B cell (primary cell): ENCODE results near the gene FAM114A1. TPM values are rescaled to one million over a fixed set of nuclear protein-coding genes. Genes with fewer than 3 reads are reported as not detected.

ENCODE experiments used
- ATAC-seq: fragments of 200-7000 bp; cut with Tn5 transposase; one replicate; pipeline ENCODE4 v1.10.0; 2021; ENCODE audit warnings: low read depth, mild to moderate bottlenecking, moderate number of reproducible peaks, moderate library complexity
- CTCF ChIA-PET: fragments of 350-600 bp; sonication (Branson Sonifier 250); formaldehyde crosslinking; loops from one replicate; lab custom pipeline; 2021; ENCODE audit warnings: antibody characterized with exemption, inconsistent platforms; lab: Charles Lee
- POLR2A ChIA-PET: fragments of 350-600 bp; sonication (Branson Sonifier 250); formaldehyde crosslinking; loops from one replicate; lab custom pipeline; 2021; ENCODE audit warnings: antibody characterized with exemption; lab: Charles Lee
- DNase-seq: peaks from one replicate; pipeline ENCODE4 v3.0.0; 2013
- H2AFZ ChIP-seq: 2 replicates; pipeline ENCODE4 v1.6.1; 2012; ENCODE audit warnings: mild to moderate bottlenecking, low read depth, low read length; ENCODE audit not compliant: insufficient read depth, poor library complexity, severe bottlenecking
- H3K27ac ChIP-seq, 2 donors: 1 replicate in 1 of 2; 2 replicates in 1 of 2; pipeline ENCODE4 v1.5.1; 2012 to 2013; ENCODE audit warnings: low read length in 2 of 2, mild to moderate bottlenecking in 2 of 2, moderate library complexity in 1 of 2
- H3K27me3 ChIP-seq, 4 experiments: fragments of 200-600 bp in 1 of 4; sonication (generic) in 1 of 4; replicated peaks in 1 of 4; 1 replicate in 2 of 4; 2 replicates in 2 of 4; pipeline versions ENCODE4 v1.6.1 to v1.7.0; 2013 to 2016; ENCODE audit warnings: low read length in 3 of 4, mild to moderate bottlenecking in 2 of 4, mixed read lengths in 1 of 4, moderate library complexity in 1 of 4; ENCODE audit not compliant: insufficient read depth in 4 of 4, control insufficient read depth in 3 of 4; ENCODE audit errors: control extremely low read depth in 1 of 4
- H3K36me3 ChIP-seq, 2 experiments: replicated peaks in 1 of 2; 1 replicate in 1 of 2; 2 replicates in 1 of 2; pipeline versions ENCODE4 v1.6.1 to v1.7.1; 2013; ENCODE audit warnings: low read length in 1 of 2; ENCODE audit not compliant: insufficient read depth in 2 of 2, control insufficient read depth in 1 of 2; ENCODE audit errors: control extremely low read depth in 1 of 2, extremely low read depth in 1 of 2
- H3K4me1 ChIP-seq, 2 donors: fragments of 200-600 bp in 1 of 2; sonication (generic) in 1 of 2; 1 replicate in 1 of 2; 2 replicates in 1 of 2; pipeline versions ENCODE4 v1.5.1 to v1.6.1; 2013 to 2017; ENCODE audit warnings: low read length in 2 of 2; ENCODE audit not compliant: control insufficient read depth in 2 of 2, insufficient read depth in 2 of 2
- H3K4me2 ChIP-seq: replicated peaks from 2 replicates; pipeline ENCODE3; 2012; ENCODE audit warnings: mild to moderate bottlenecking, low read depth, low read length; ENCODE audit not compliant: poor library complexity, severe bottlenecking
- H3K4me3 ChIP-seq, 5 experiments: fragments of 200-600 bp in 1 of 5; sonication (generic) in 1 of 5; 1 replicate in 3 of 5; 2 replicates in 2 of 5; pipeline versions ENCODE4 v1.5.1 to v1.7.0; 2011 to 2016; ENCODE audit warnings: low read length in 4 of 5, mild to moderate bottlenecking in 4 of 5, low read depth in 2 of 5, control low read depth in 1 of 5, moderate library complexity in 1 of 5; ENCODE audit not compliant: insufficient read depth in 1 of 5; ENCODE audit errors: control extremely low read depth in 1 of 5, extremely low read depth in 1 of 5
- H3K79me2 ChIP-seq: fragments of 200-600 bp; sonication (generic); one replicate; pipeline ENCODE4 v1.6.0; 2016; ENCODE audit warnings: low read length; ENCODE audit not compliant: control insufficient read depth, insufficient read depth
- H3K9ac ChIP-seq: fragments of 200-600 bp; sonication (generic); 2 replicates; pipeline ENCODE4 v1.6.1; 2017; ENCODE audit warnings: mild to moderate bottlenecking, low read length, moderate library complexity
- H3K9me3 ChIP-seq, 3 donors: one replicate each; pipeline versions ENCODE4 v1.6.1 to v1.7.1; 2013; ENCODE audit warnings: low read length in 2 of 3; ENCODE audit not compliant: control insufficient read depth in 2 of 3, insufficient read depth in 1 of 3; ENCODE audit errors: control extremely low read depth in 1 of 3
- H4K20me1 ChIP-seq: 2 replicates; pipeline ENCODE4 v1.6.0; 2012; ENCODE audit warnings: mild to moderate bottlenecking, low read length; ENCODE audit not compliant: insufficient read depth, control insufficient read depth, poor library complexity, severe bottlenecking
- H3K27ac Mint-ChIP-seq: one replicate; pipeline ENCODE4 v1.8.0; 2021; ENCODE audit warnings: mixed read lengths
- H3K27me3 Mint-ChIP-seq: one replicate; pipeline ENCODE4 v1.8.0; 2021; ENCODE audit warnings: mixed read lengths
- H3K4me1 Mint-ChIP-seq: one replicate; pipeline ENCODE4 v1.8.0; 2021; ENCODE audit warnings: mixed read lengths
- H3K4me3 Mint-ChIP-seq: one replicate; pipeline ENCODE4 v1.8.0; 2021; ENCODE audit warnings: mixed read lengths
- H3K9me3 Mint-ChIP-seq: one replicate; pipeline ENCODE4 v1.8.0; 2022; ENCODE audit warnings: mixed read lengths; ENCODE audit not compliant: insufficient read depth
- CTCF ChIP-seq: fragments of 200-600 bp; IDR thresholded peaks from one replicate; pipeline ENCODE4 v1.8.0; 2022; ENCODE audit warnings: antibody characterized with exemption, mild to moderate bottlenecking
- EZH2 ChIP-seq: IDR thresholded peaks from 2 replicates; pipeline ENCODE4 v1.6.1; 2012; ENCODE audit warnings: borderline replicate concordance, low read depth, mild to moderate bottlenecking, moderate library complexity, low read length; ENCODE audit not compliant: insufficient read depth, poor library complexity, severe bottlenecking
- WGBS: methylation state at CpG from one replicate; pipeline ENCODE4 v1.1.5; 2013; ENCODE audit warnings: missing lambda C conversion rate; ENCODE audit not compliant: insufficient coverage; 5-methylcytosine and 5-hydroxymethylcytosine counted together
- intact Hi-C: fragments of 100-400 bp; cut with micrococcal nuclease; formaldehyde crosslinking; loops from one replicate; pipeline ENCODE4 v1.10.0; 2022
- polyA plus RNA-seq: library from polyadenylated mRNA; depleted of rRNA; stranded (reverse); fragments of >200 nt; gene quantifications from 2 replicates; pipeline ENCODE4 v1.2.3, GENCODE V29; 2012
- total RNA-seq, 2 donors: library from RNA; stranded (reverse); fragments of 120-200 nt in 1 of 2; gene quantifications; 1 replicate in 1 of 2; 2 replicates in 1 of 2; pipeline versions ENCODE4 v1.2.3 to v1.2.4, GENCODE V29; 2013 to 2022

The FAM114A1 gene
- total and polyA plus RNA-seq, 2 donors (not counting 1 experiment from before 2014, with no cell fraction given), result 0.30 to 2.9 TPM

- Histone ChIP-seq H3K9me3 (no peaks in the 10 kb centered on the region), H3K36me3 (no peaks in the 10 kb centered on the region), H3K4me3 (no peak overlapping the region), H3K4me2 (no peak overlapping the region), H3K4me1 (no peaks in the 10 kb centered on the region), H3K27ac (no peak overlapping the region), H4K20me1 (no peaks in the 10 kb centered on the region), H3K27me3 (no peaks in the 10 kb centered on the region), H2AFZ (no peak overlapping the region), H3K9ac (no peak overlapping the region), H3K79me2 (no peaks in the 10 kb centered on the region)
- H3K9me3 Mint-ChIP-seq, result no peaks in the 10 kb centered on the region
- TF ChIP-seq CTCF (no peak), EZH2 (no peak)
- ATAC-seq, result no peak
- no peaks in the 10 kb centered on the region for H3K27me3 Mint-ChIP-seq
- DNase-seq, result no peak
- intact Hi-C loops, result loop anchor here (10.0 kb wide), 1 partner anchor 547 kb away; the partner anchor contains the start of genes LIAS and RPL9
- no peak overlapping the region for H3K4me3 Mint-ChIP-seq
- no peak overlapping the region for H3K27ac Mint-ChIP-seq
- peaks cover 6% of the 10 kb centered on the region for H3K4me1 Mint-ChIP-seq
- ChIA-PET POLR2A (no interaction called here), CTCF (interaction anchor here (1.9 to 9.3 kb wide), 2 partner anchors 148 to 226 kb away, joined by 6 to 258 read pairs; no protein-coding TSS in a partner anchor)
Observed at GRCh38 chr4:38907696-38908270, 40.2 kb downstream of the FAM114A1 start.

- H3K27ac ChIP-seq, result no peak overlapping the region
- CTCF ChIA-PET, result interaction anchor here (0.6 to 1.9 kb wide), 7 partner anchors 8 to 274 kb away, joined by 3 to 6 read pairs (median 3); partner anchors contain the start of gene WDR19
- no peak for DNase-seq
- H3K27me3 Mint-ChIP-seq, result no peaks in the 10 kb centered on the region
- no peaks in the 10 kb centered on the region for H4K20me1 ChIP-seq
- intact Hi-C loops, result loop anchor here (10.0 kb wide), 1 partner anchor 546 kb away; the partner anchor contains the start of genes LIAS and RPL9
- no peak overlapping the region for H3K4me2 ChIP-seq
- H3K79me2 ChIP-seq, result no peaks in the 10 kb centered on the region
- WGBS, result no CpG with 5 or more reads among the region's 3 CpGs
- no peaks in the 10 kb centered on the region for H3K9me3 Mint-ChIP-seq
- no peaks in the 10 kb centered on the region for H3K9me3 ChIP-seq
- H3K4me1 Mint-ChIP-seq, result peaks cover 6% of the 10 kb centered on the region
- H3K9ac ChIP-seq, result no peak overlapping the region
- POLR2A ChIA-PET, result interaction anchor here (0.5 kb wide), 1 partner anchor 239 kb away, joined by 4 read pairs; no protein-coding TSS in a partner anchor
- no peak overlapping the region for H2AFZ ChIP-seq
- H3K27ac Mint-ChIP-seq, result no peak overlapping the region
- H3K4me3 Mint-ChIP-seq, result no peak overlapping the region
- H3K4me3 ChIP-seq, result no peak overlapping the region
- ATAC-seq, result no peak
- H3K36me3 ChIP-seq, result no peaks in the 10 kb centered on the region
- TF ChIP-seq CTCF (no peak), EZH2 (no peak)
- H3K27me3 ChIP-seq, result no peaks in the 10 kb centered on the region
- no peaks in the 10 kb centered on the region for H3K4me1 ChIP-seq
Observed at GRCh38 chr4:38909015-38909414, 41.4 kb downstream of the FAM114A1 start.
